ENCODE data around the gene GPHN.

- TF ChIP-seq CTCF (IDR thresholded peaks at IDR 0.05) = no peak
- TF ChIP-seq EP300 (IDR thresholded peaks at IDR 0.05) = no peak
- TF ChIP-seq POLR2AphosphoS5 (IDR thresholded peaks at IDR 0.05) = no peak
- TF ChIP-seq POLR2A (IDR thresholded peaks at IDR 0.05; ENCODE audit: low read depth) = no peak
Observed at GRCh38 chr14:66483322-66483721, 24.6 kb upstream of the GPHN start.

Data from esophagus muscularis mucosa (tissue), 4 donors.